Nephron progenitor cell (in vitro differentiated cells): ENCODE results near the gene SV2C.
A peak's percentile ranks its signal among the peaks of the same experiment; 100 is the strongest.

Experiments
- DNase-seq: peaks from one replicate; pipeline ENCODE4 v3.0.0; 2021
- H3K27ac Mint-ChIP-seq: 2 replicates; pipeline ENCODE4 v1.8.0; 2021; ENCODE audit warnings: mild to moderate bottlenecking, moderate library complexity, mixed read lengths
- H3K27me3 Mint-ChIP-seq: 2 replicates; pipeline ENCODE4 v1.8.0; 2021; ENCODE audit warnings: mild to moderate bottlenecking, low read depth, mixed read lengths; ENCODE audit not compliant: poor library complexity
- H3K36me3 Mint-ChIP-seq: 2 replicates; pipeline ENCODE4 v1.8.0; 2021; ENCODE audit warnings: low read depth, mixed read lengths
- H3K4me1 Mint-ChIP-seq: 2 replicates; pipeline ENCODE4 v1.8.0; 2021; ENCODE audit warnings: mixed read lengths
- H3K4me3 Mint-ChIP-seq: 2 replicates; pipeline ENCODE4 v1.8.0; 2021; ENCODE audit warnings: mild to moderate bottlenecking, moderate library complexity, mixed read lengths
- H3K9me3 Mint-ChIP-seq: 2 replicates; pipeline ENCODE4 v1.8.0; 2021; ENCODE audit warnings: mild to moderate bottlenecking, moderate library complexity, mixed read lengths
- CTCF ChIP-seq: fragments of 200-600 bp; sonication (generic); IDR thresholded peaks from 2 replicates; pipeline ENCODE4 v1.5.0; 2021; ENCODE audit warnings: antibody characterized with exemption

SV2C gene

DNA sequence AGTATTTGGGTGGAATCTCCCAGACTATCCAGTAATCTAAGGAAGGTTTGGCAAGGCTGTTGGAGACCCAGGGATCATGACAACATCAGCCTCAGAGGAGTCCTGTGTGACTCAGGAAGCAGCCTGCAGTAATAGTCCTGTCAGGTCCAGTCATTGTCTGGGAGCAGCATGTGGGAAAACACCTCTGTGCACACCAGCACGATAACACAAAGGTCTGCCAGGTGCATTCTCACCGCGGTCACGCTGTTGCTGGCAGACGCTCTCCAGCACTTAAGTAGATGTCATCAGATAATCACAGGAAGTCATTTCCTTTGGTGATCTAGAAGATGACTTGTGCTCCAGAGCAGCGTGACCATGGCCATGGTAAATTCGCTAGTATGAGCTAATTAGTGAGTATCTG lies 220.7 kb downstream of the SV2C start:
- DNase-seq, result no peak
- Mint-ChIP-seq H3K9me3 (no peaks in the 10 kb centered on the region), H3K4me1 (peaks cover 18% of the 10 kb centered on the region), H3K27ac (no peak overlapping the region), H3K36me3 (peaks cover 2% of the 10 kb centered on the region), H3K4me3 (no peak overlapping the region), H3K27me3 (peaks cover 3% of the 10 kb centered on the region)
- TF ChIP-seq CTCF, result no peak

- H3K4me3 Mint-ChIP-seq, result no peak overlapping the region
- H3K9me3 Mint-ChIP-seq, result no peaks in the 10 kb centered on the region
- peaks cover 8% of the 10 kb centered on the region for H3K36me3 Mint-ChIP-seq
- H3K4me1 Mint-ChIP-seq, result peaks cover 18% of the 10 kb centered on the region
- DNase-seq, result no peak
- TF ChIP-seq CTCF, result no peak
- no peaks in the 10 kb centered on the region for H3K27me3 Mint-ChIP-seq
- no peak overlapping the region for H3K27ac Mint-ChIP-seq
These were observed 222.1 kb downstream of the SV2C start for GRCh38 chr5:76305269-76305668.

DNA sequence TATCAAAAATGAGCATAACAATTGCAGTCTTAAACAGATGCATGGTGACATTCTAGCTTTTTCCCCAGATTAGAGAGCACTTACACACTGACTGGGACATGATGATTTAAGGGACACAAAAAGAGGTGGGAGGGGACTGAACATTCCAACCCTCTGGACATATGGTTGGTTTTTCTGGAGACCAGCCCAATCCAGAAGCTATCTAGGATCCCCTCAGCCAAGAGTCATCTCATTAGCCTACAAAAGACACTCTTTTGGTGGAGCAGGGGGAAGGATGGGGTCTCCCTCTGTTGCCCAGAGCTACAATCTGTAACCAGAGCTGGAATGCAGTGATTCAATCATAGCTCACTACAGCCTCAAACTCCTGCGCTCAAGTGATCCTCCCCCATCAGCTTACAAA lies 222.6 kb downstream of the SV2C start:
- no peak for DNase-seq
- Mint-ChIP-seq H3K36me3 (peaks cover 8% of the 10 kb centered on the region), H3K4me1 (peaks cover 18% of the 10 kb centered on the region), H3K27ac (no peak overlapping the region), H3K9me3 (no peaks in the 10 kb centered on the region), H3K4me3 (no peak overlapping the region), H3K27me3 (no peaks in the 10 kb centered on the region)
- TF ChIP-seq CTCF, result no peak

- no peaks in the 10 kb centered on the region for H3K27me3 Mint-ChIP-seq
- H3K4me3 Mint-ChIP-seq, result no peak overlapping the region
- no peak overlapping the region for H3K27ac Mint-ChIP-seq
- no peak for DNase-seq
- H3K9me3 Mint-ChIP-seq, result no peaks in the 10 kb centered on the region
- peaks cover 52% of the 10 kb centered on the region for H3K4me1 Mint-ChIP-seq
- H3K36me3 Mint-ChIP-seq, result peaks cover 8% of the 10 kb centered on the region
- TF ChIP-seq CTCF, result no peak
These were observed 227.0 kb downstream of the SV2C start for GRCh38 chr5:76310208-76310607.

DNA sequence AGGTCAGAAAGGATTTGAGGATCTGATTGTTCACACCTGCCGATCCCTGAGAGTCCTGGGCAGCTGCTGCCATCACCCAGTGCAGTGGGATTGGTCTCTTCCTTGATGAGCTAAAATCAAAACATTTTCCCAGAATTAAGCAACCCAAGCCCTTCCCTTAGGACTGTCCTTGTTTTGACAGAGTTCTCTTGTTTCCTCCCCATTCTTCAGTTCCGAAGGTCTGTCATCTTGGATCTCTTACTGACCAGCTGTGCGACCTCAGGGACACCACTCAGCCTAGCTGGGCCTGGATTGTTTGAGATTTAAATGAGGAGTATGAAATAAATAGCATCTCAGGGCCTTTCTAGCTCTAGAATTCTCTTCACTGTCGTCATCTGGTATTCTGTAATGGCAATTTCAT lies 229.6 kb downstream of the SV2C start:
- DNase-seq, result no peak
- Mint-ChIP-seq H3K4me3 (no peak overlapping the region), H3K9me3 (no peaks in the 10 kb centered on the region), H3K4me1 (peaks cover 43% of the 10 kb centered on the region), H3K27me3 (no peaks in the 10 kb centered on the region), H3K36me3 (peaks cover 8% of the 10 kb centered on the region), H3K27ac (peak overlapping the region; percentile 57)
- no peak for TF ChIP-seq CTCF

DNA sequence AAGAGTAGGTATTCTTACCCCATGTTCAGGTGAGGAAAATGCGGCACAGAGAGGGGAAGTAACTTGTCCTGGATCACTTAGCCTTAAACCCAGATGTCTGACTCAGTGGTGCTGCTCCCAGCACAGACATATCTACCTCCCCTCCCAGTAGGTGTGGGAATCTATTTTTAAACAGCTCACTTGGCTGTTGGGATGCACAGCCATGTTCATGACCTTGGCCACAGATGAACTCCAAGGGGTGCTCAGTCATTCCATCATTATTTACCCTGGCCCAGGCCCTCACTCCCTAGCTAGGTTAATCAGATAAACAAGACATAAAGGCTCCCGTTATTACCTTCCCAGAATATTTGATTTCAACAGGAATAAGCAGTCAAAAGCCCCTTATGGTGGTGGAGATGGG lies 231.5 kb downstream of the SV2C start:
- no peak for DNase-seq
- Mint-ChIP-seq H3K4me3 (no peak overlapping the region), H3K27me3 (no peaks in the 10 kb centered on the region), H3K27ac (peak overlapping the region; percentile 46), H3K9me3 (peaks cover 2% of the 10 kb centered on the region), H3K4me1 (peaks cover 47% of the 10 kb centered on the region), H3K36me3 (peaks cover 4% of the 10 kb centered on the region)
- no peak for TF ChIP-seq CTCF
